B cell (primary cell): ENCODE results near the gene SDC1. TPM values are rescaled to one million over a fixed set of nuclear protein-coding genes. Genes with fewer than 3 reads are reported as not detected.

Experiments used
- ATAC-seq: fragments of 200-7000 bp; cut with Tn5 transposase; one replicate; pipeline ENCODE4 v1.10.0; 2021; ENCODE audit warnings: low read depth, mild to moderate bottlenecking, moderate number of reproducible peaks, moderate library complexity
- CTCF ChIA-PET: fragments of 350-600 bp; sonication (Branson Sonifier 250); formaldehyde crosslinking; loops from one replicate; lab custom pipeline; 2021; ENCODE audit warnings: antibody characterized with exemption, inconsistent platforms; lab: Charles Lee
- POLR2A ChIA-PET: fragments of 350-600 bp; sonication (Branson Sonifier 250); formaldehyde crosslinking; loops from one replicate; lab custom pipeline; 2021; ENCODE audit warnings: antibody characterized with exemption; lab: Charles Lee
- DNase-seq: peaks from one replicate; pipeline ENCODE4 v3.0.0; 2013
- H2AFZ ChIP-seq: 2 replicates; pipeline ENCODE4 v1.6.1; 2012; ENCODE audit warnings: mild to moderate bottlenecking, low read depth, low read length; ENCODE audit not compliant: insufficient read depth, poor library complexity, severe bottlenecking
- H3K27ac ChIP-seq, 2 donors: 1 replicate in 1 of 2; 2 replicates in 1 of 2; pipeline ENCODE4 v1.5.1; 2012 to 2013; ENCODE audit warnings: low read length in 2 of 2, mild to moderate bottlenecking in 2 of 2, moderate library complexity in 1 of 2
- H3K27me3 ChIP-seq, 4 experiments: fragments of 200-600 bp in 1 of 4; sonication (generic) in 1 of 4; replicated peaks in 1 of 4; 1 replicate in 2 of 4; 2 replicates in 2 of 4; pipeline versions ENCODE4 v1.6.1 to v1.7.0; 2013 to 2016; ENCODE audit warnings: low read length in 3 of 4, mild to moderate bottlenecking in 2 of 4, mixed read lengths in 1 of 4, moderate library complexity in 1 of 4; ENCODE audit not compliant: insufficient read depth in 4 of 4, control insufficient read depth in 3 of 4; ENCODE audit errors: control extremely low read depth in 1 of 4
- H3K36me3 ChIP-seq, 2 experiments: replicated peaks in 1 of 2; 1 replicate in 1 of 2; 2 replicates in 1 of 2; pipeline versions ENCODE4 v1.6.1 to v1.7.1; 2013; ENCODE audit warnings: low read length in 1 of 2; ENCODE audit not compliant: insufficient read depth in 2 of 2, control insufficient read depth in 1 of 2; ENCODE audit errors: control extremely low read depth in 1 of 2, extremely low read depth in 1 of 2
- H3K4me1 ChIP-seq, 2 donors: fragments of 200-600 bp in 1 of 2; sonication (generic) in 1 of 2; 1 replicate in 1 of 2; 2 replicates in 1 of 2; pipeline versions ENCODE4 v1.5.1 to v1.6.1; 2013 to 2017; ENCODE audit warnings: low read length in 2 of 2; ENCODE audit not compliant: control insufficient read depth in 2 of 2, insufficient read depth in 2 of 2
- H3K4me2 ChIP-seq: replicated peaks from 2 replicates; pipeline ENCODE3; 2012; ENCODE audit warnings: mild to moderate bottlenecking, low read depth, low read length; ENCODE audit not compliant: poor library complexity, severe bottlenecking
- H3K4me3 ChIP-seq, 5 experiments: fragments of 200-600 bp in 1 of 5; sonication (generic) in 1 of 5; 1 replicate in 3 of 5; 2 replicates in 2 of 5; pipeline versions ENCODE4 v1.5.1 to v1.7.0; 2011 to 2016; ENCODE audit warnings: low read length in 4 of 5, mild to moderate bottlenecking in 4 of 5, low read depth in 2 of 5, control low read depth in 1 of 5, moderate library complexity in 1 of 5; ENCODE audit not compliant: insufficient read depth in 1 of 5; ENCODE audit errors: control extremely low read depth in 1 of 5, extremely low read depth in 1 of 5
- H3K79me2 ChIP-seq: fragments of 200-600 bp; sonication (generic); one replicate; pipeline ENCODE4 v1.6.0; 2016; ENCODE audit warnings: low read length; ENCODE audit not compliant: control insufficient read depth, insufficient read depth
- H3K9ac ChIP-seq: fragments of 200-600 bp; sonication (generic); 2 replicates; pipeline ENCODE4 v1.6.1; 2017; ENCODE audit warnings: mild to moderate bottlenecking, low read length, moderate library complexity
- H3K9me3 ChIP-seq, 3 donors: one replicate each; pipeline versions ENCODE4 v1.6.1 to v1.7.1; 2013; ENCODE audit warnings: low read length in 2 of 3; ENCODE audit not compliant: control insufficient read depth in 2 of 3, insufficient read depth in 1 of 3; ENCODE audit errors: control extremely low read depth in 1 of 3
- H4K20me1 ChIP-seq: 2 replicates; pipeline ENCODE4 v1.6.0; 2012; ENCODE audit warnings: mild to moderate bottlenecking, low read length; ENCODE audit not compliant: insufficient read depth, control insufficient read depth, poor library complexity, severe bottlenecking
- H3K27ac Mint-ChIP-seq: one replicate; pipeline ENCODE4 v1.8.0; 2021; ENCODE audit warnings: mixed read lengths
- H3K27me3 Mint-ChIP-seq: one replicate; pipeline ENCODE4 v1.8.0; 2021; ENCODE audit warnings: mixed read lengths
- H3K4me1 Mint-ChIP-seq: one replicate; pipeline ENCODE4 v1.8.0; 2021; ENCODE audit warnings: mixed read lengths
- H3K4me3 Mint-ChIP-seq: one replicate; pipeline ENCODE4 v1.8.0; 2021; ENCODE audit warnings: mixed read lengths
- H3K9me3 Mint-ChIP-seq: one replicate; pipeline ENCODE4 v1.8.0; 2022; ENCODE audit warnings: mixed read lengths; ENCODE audit not compliant: insufficient read depth
- CTCF ChIP-seq: fragments of 200-600 bp; IDR thresholded peaks from one replicate; pipeline ENCODE4 v1.8.0; 2022; ENCODE audit warnings: antibody characterized with exemption, mild to moderate bottlenecking
- EZH2 ChIP-seq: IDR thresholded peaks from 2 replicates; pipeline ENCODE4 v1.6.1; 2012; ENCODE audit warnings: borderline replicate concordance, low read depth, mild to moderate bottlenecking, moderate library complexity, low read length; ENCODE audit not compliant: insufficient read depth, poor library complexity, severe bottlenecking
- WGBS: methylation state at CpG from one replicate; pipeline ENCODE4 v1.1.5; 2013; ENCODE audit warnings: missing lambda C conversion rate; ENCODE audit not compliant: insufficient coverage; 5-methylcytosine and 5-hydroxymethylcytosine counted together
- intact Hi-C: fragments of 100-400 bp; cut with micrococcal nuclease; formaldehyde crosslinking; loops from one replicate; pipeline ENCODE4 v1.10.0; 2022
- polyA plus RNA-seq: library from polyadenylated mRNA; depleted of rRNA; stranded (reverse); fragments of >200 nt; gene quantifications from 2 replicates; pipeline ENCODE4 v1.2.3, GENCODE V29; 2012
- total RNA-seq, 2 donors: library from RNA; stranded (reverse); fragments of 120-200 nt in 1 of 2; gene quantifications; 1 replicate in 1 of 2; 2 replicates in 1 of 2; pipeline versions ENCODE4 v1.2.3 to v1.2.4, GENCODE V29; 2013 to 2022

SDC1 gene
- total and polyA plus RNA-seq, 2 donors (not counting 1 experiment from before 2014, with no cell fraction given), result 0.22 TPM; not detected in 1

GRCh38 chr2:20224164-20224715 is 690 bp downstream of the SDC1 start:
- ATAC-seq, result no peak
- H3K4me3 ChIP-seq, result peak overlapping the region in 3 of 5 experiments; percentile 43 to 51 (median 47)

More at GRCh38 chr2:20224164-20224715, 690 bp downstream of the SDC1 start:
- Histone ChIP-seq H3K4me1 (peaks cover 16 to 18% of the 10 kb centered on the region in 2 donors), H3K36me3 (no peaks in the 10 kb centered on the region), H2AFZ (peak overlapping the region; percentile 42), H3K27me3 (peaks cover 0 to 44% (median 16%) of the 10 kb centered on the region in 4 experiments), H3K9ac (peak overlapping the region; percentile 57), H3K9me3 (peaks cover 0 to 3% (median 0%) of the 10 kb centered on the region in 3 donors), H3K79me2 (no peaks in the 10 kb centered on the region), H3K27ac (no peak overlapping the region), H3K4me2 (peak overlapping the region; percentile 87), H4K20me1 (no peaks in the 10 kb centered on the region)
- no peaks in the 10 kb centered on the region for H3K9me3 Mint-ChIP-seq
- TF ChIP-seq EZH2, result no peak
- TF ChIP-seq CTCF, result no peak
- no peak for DNase-seq
- no peak overlapping the region for H3K27ac Mint-ChIP-seq
- H3K27me3 Mint-ChIP-seq, result peaks cover 38% of the 10 kb centered on the region
- H3K4me1 Mint-ChIP-seq, result peaks cover 12% of the 10 kb centered on the region
- ChIA-PET CTCF (no interaction called here), POLR2A (no interaction called here)
- H3K4me3 Mint-ChIP-seq, result no peak overlapping the region
- under 1% methylated on average over 70 of the region's 70 CpGs for WGBS
- intact Hi-C loops, result no loop called here
